IPS DF 4.7 (cell line): ENCODE measurements around the gene DENND1C.
"Not testable (repeated sequence)": the region's sequence is repeated elsewhere in the genome, so short reads cannot be mapped to it uniquely, and the experiment has no call there.

Source experiments
- DNase-seq: peaks from one replicate; pipeline ENCODE4 v3.0.0-alpha.2; 2013; ENCODE audit warnings: low spot score; ENCODE audit errors: extremely low read depth

Gene DENND1C

GRCh38 chr19:6457958-6458694 lies 23.5 kb downstream of the DENND1C start:
- DNase-seq, result no peak

GRCh38 chr19:6455924-6456323 lies 25.7 kb downstream of the DENND1C start:
- DNase-seq, result no peak

- no peak for DNase-seq
Measured at GRCh38 chr19:6453951-6454565, 27.5 kb downstream of the DENND1C start.

GRCh38 chr19:6452899-6453298 lies 28.7 kb downstream of the DENND1C start:
- DNase-seq, result no peak

GRCh38 chr19:6452223-6452614 lies 29.4 kb downstream of the DENND1C start:
- DNase-seq, result no peak

GRCh38 chr19:6451583-6452222 lies 29.9 kb downstream of the DENND1C start:
- DNase-seq, result no peak

- no peak for DNase-seq
Measured at GRCh38 chr19:6450166-6450565, 31.4 kb downstream of the DENND1C start.

- no peak for DNase-seq
Measured at GRCh38 chr19:6448045-6448444, 33.5 kb downstream of the DENND1C start.

GRCh38 chr19:6446452-6446851 lies 35.1 kb downstream of the DENND1C start:
- no peak for DNase-seq

GRCh38 chr19:6443986-6444385 lies 37.6 kb downstream of the DENND1C start:
- DNase-seq, result no peak

- DNase-seq, result no peak
Measured at GRCh38 chr19:6442087-6442688, 39.4 kb downstream of the DENND1C start.

GRCh38 chr19:6440905-6441304 lies 40.7 kb downstream of the DENND1C start:
- no peak for DNase-seq

GRCh38 chr19:6439743-6440142 lies 41.8 kb downstream of the DENND1C start:
- no peak for DNase-seq

GRCh38 chr19:6433663-6434062 lies 47.9 kb downstream of the DENND1C start, which contains the start of gene SLC25A41:
Gene SLC25A41, minus strand, starts transcription at chr19:6433763. Its CDS starts 70 bp downstream, at chr19:6433693.
- no peak for DNase-seq

GRCh38 chr19:6433165-6433564 lies 48.4 kb downstream of the DENND1C start:
- DNase-seq, result no peak

GRCh38 chr19:6431891-6432290 lies 49.7 kb downstream of the DENND1C start:
- DNase-seq, result no peak

- no peak for DNase-seq
Measured at GRCh38 chr19:6429419-6430221, 52.0 kb downstream of the DENND1C start.

GRCh38 chr19:6428692-6429418 lies 52.7 kb downstream of the DENND1C start:
- not testable (repeated sequence) for DNase-seq

- no peak for DNase-seq
Measured at GRCh38 chr19:6427131-6427530, 54.5 kb downstream of the DENND1C start.

GRCh38 chr19:6425732-6426620 lies 55.6 kb downstream of the DENND1C start:
- DNase-seq, result no peak
